H54 (cell line): ENCODE results near the gene TNFSF10.

Experiments
- DNase-seq: peaks from one replicate; pipeline ENCODE4 v3.0.0; 2011; ENCODE audit warnings: low spot score, mixed read lengths; ENCODE audit not compliant: insufficient read length
- FAIRE-seq: peaks from 3 replicates; lab custom pipeline; 2011; peaks lifted over from hg19 to GRCh38; lab: Jason Lieb, UNC
- POLR2A ChIP-seq: IDR thresholded peaks from 2 replicates; pipeline ENCODE4 v1.6.1; 2011; ENCODE audit warnings: low read depth, mild to moderate bottlenecking, low read length

The TNFSF10 gene

GRCh38 chr3:172553526-172554252 is 30.5 kb upstream of the TNFSF10 start:
- FAIRE-seq (no peak), DNase-seq (no peak)
- TF ChIP-seq POLR2A: no peak

GRCh38 chr3:172552607-172553006 is 29.4 kb upstream of the TNFSF10 start:
- TF ChIP-seq POLR2A: no peak
- FAIRE-seq (no peak), DNase-seq (no peak)

GRCh38 chr3:172551874-172552273 is 28.6 kb upstream of the TNFSF10 start:
- no peak for TF ChIP-seq POLR2A
- no peak for FAIRE-seq
- no peak for DNase-seq

GRCh38 chr3:172550347-172550943 is 27.2 kb upstream of the TNFSF10 start:
- DNase-seq: peak; percentile 71

GRCh38 chr3:172549144-172549543 is 25.9 kb upstream of the TNFSF10 start:
- DNase-seq (no peak), FAIRE-seq (no peak)
- TF ChIP-seq POLR2A: no peak

More at GRCh38 chr3:172550347-172550943, 27.2 kb upstream of the TNFSF10 start:
- FAIRE-seq: peak; percentile 98
- no peak for TF ChIP-seq POLR2A

- no peak for DNase-seq
- no peak for FAIRE-seq
- no peak for TF ChIP-seq POLR2A
These were observed 23.5 kb upstream of the TNFSF10 start for GRCh38 chr3:172546628-172547214.

GRCh38 chr3:172546105-172546504 is 22.9 kb upstream of the TNFSF10 start:
- DNase-seq (no peak), FAIRE-seq (no peak)
- TF ChIP-seq POLR2A: no peak

- no peak for TF ChIP-seq POLR2A
- no peak for DNase-seq
- no peak for FAIRE-seq
These were observed 21.2 kb upstream of the TNFSF10 start for GRCh38 chr3:172544404-172544803.

- DNase-seq (no peak), FAIRE-seq (no peak)
- no peak for TF ChIP-seq POLR2A
These were observed 20.7 kb upstream of the TNFSF10 start for GRCh38 chr3:172543884-172544283.

- FAIRE-seq (no peak), DNase-seq (no peak)
- no peak for TF ChIP-seq POLR2A
These were observed 20.2 kb upstream of the TNFSF10 start for GRCh38 chr3:172543419-172543818.

GRCh38 chr3:172542999-172543398 is 19.8 kb upstream of the TNFSF10 start:
- no peak for FAIRE-seq

GRCh38 chr3:172541945-172542488 is 18.8 kb upstream of the TNFSF10 start:
- no peak for TF ChIP-seq POLR2A
- DNase-seq: no peak
- FAIRE-seq: no peak

More at GRCh38 chr3:172542999-172543398, 19.8 kb upstream of the TNFSF10 start:
- no peak for DNase-seq
- TF ChIP-seq POLR2A: no peak

GRCh38 chr3:172540049-172540448 is 16.8 kb upstream of the TNFSF10 start:
- TF ChIP-seq POLR2A: no peak
- no peak for FAIRE-seq

GRCh38 chr3:172539273-172539672 is 16.0 kb upstream of the TNFSF10 start:
- FAIRE-seq: no peak
- no peak for TF ChIP-seq POLR2A

More at GRCh38 chr3:172540049-172540448, 16.8 kb upstream of the TNFSF10 start:
- no peak for DNase-seq

More at GRCh38 chr3:172539273-172539672, 16.0 kb upstream of the TNFSF10 start:
- DNase-seq: no peak
